Cardiac muscle cell (in vitro differentiated cells and primary cell): ENCODE measurements around the gene TATDN3. TPM values are rescaled to one million over a fixed set of nuclear protein-coding genes. Genes with fewer than 3 reads are reported as not detected.
A peak's percentile ranks its signal among the peaks of the same experiment; 100 is the strongest.

Source experiments
- DNase-seq, 2 donors: peaks; one replicate each; pipeline versions ENCODE4 v3.0.0 to v3.0.0-alpha.2; 2010 to 2017; ENCODE audit warnings: low read depth in 1 of 2, low spot score in 1 of 2
- H3K27ac ChIP-seq: fragments of 200-600 bp; sonication (generic); 2 replicates; pipeline ENCODE4 v1.5.1; 2016
- H3K27me3 ChIP-seq: fragments of 200-600 bp; sonication (generic); 2 replicates; pipeline ENCODE4 v1.6.0; 2016; ENCODE audit warnings: control low read depth
- H3K36me3 ChIP-seq: fragments of 200-600 bp; sonication (generic); 2 replicates; pipeline ENCODE4 v1.5.1; 2016; ENCODE audit warnings: control low read depth
- H3K4me1 ChIP-seq: fragments of 200-600 bp; sonication (generic); 2 replicates; pipeline ENCODE4 v1.8.1; 2017; ENCODE audit warnings: low read depth, mild to moderate bottlenecking, mixed run types
- H3K4me3 ChIP-seq: fragments of 200-600 bp; sonication (generic); 2 replicates; pipeline ENCODE4 v1.5.1; 2016; ENCODE audit warnings: mild to moderate bottlenecking
- H3K9me3 ChIP-seq: fragments of 200-600 bp; sonication (generic); 2 replicates; pipeline ENCODE4 v1.5.1; 2017; ENCODE audit warnings: low read depth, mild to moderate bottlenecking, control low read depth
- CTCF ChIP-seq: IDR thresholded peaks from 2 replicates; pipeline ENCODE4 v1.5.1; 2012; ENCODE audit warnings: low read depth, mild to moderate bottlenecking, low read length
- polyA plus RNA-seq: library from polyadenylated mRNA; unstranded; fragments of >200 nt; fragmentation: Nextera tagmentation; extraction: Ambion mirVana; gene quantifications from 2 replicates; pipeline ENCODE4 v1.2.1, GENCODE V29; 2016
- total RNA-seq: library from RNA; depleted of rRNA; stranded (reverse); fragments of >200 nt; gene quantifications from 2 replicates; pipeline ENCODE4 v1.2.3, GENCODE V29; 2016

TATDN3 gene
- total RNA-seq (20.8 and 26.4 TPM in 2 replicates), polyA plus RNA-seq (18.5 and 27.9 TPM in 2 replicates)

- H3K27me3 ChIP-seq, result no peaks in the 10 kb centered on the region
- peak within 1 kb of the TSS; percentile 89 for H3K27ac ChIP-seq
- TF ChIP-seq CTCF, result no peak
- DNase-seq, result peak; percentile 92 to 95
- H3K4me3 ChIP-seq, result peak within 1 kb of the TSS; percentile 79
- peaks cover 6% of the 10 kb centered on the region for H3K4me1 ChIP-seq
- no peaks in the 10 kb centered on the region for H3K9me3 ChIP-seq
- H3K36me3 ChIP-seq, result peaks cover 3% of the 10 kb centered on the region
Measured at GRCh38 chr1:212791676-212792395, at the start of gene TATDN3, which contains the start of gene NSL1. TSS of gene TATDN3 (plus strand) at chr1:212791894. CDS start at chr1:212791922, 28 bp downstream. TSS of gene NSL1 (minus strand) at chr1:212791777. CDS start at chr1:212791763, 14 bp downstream.

GRCh38 chr1:212743901-212744475 lies 47.7 kb upstream of the TATDN3 start:
- Histone ChIP-seq H3K9me3 (no peaks in the 10 kb centered on the region), H3K4me3 (no peak overlapping the region), H3K36me3 (no peaks in the 10 kb centered on the region), H3K27ac (no peak overlapping the region), H3K4me1 (no peaks in the 10 kb centered on the region), H3K27me3 (no peaks in the 10 kb centered on the region)
- TF ChIP-seq CTCF, result no peak
- DNase-seq, result no peak

GRCh38 chr1:212745303-212745702 lies 46.4 kb upstream of the TATDN3 start:
- DNase-seq, result no peak
- no peak overlapping the region for H3K27ac ChIP-seq
- no peak for TF ChIP-seq CTCF
- H3K27me3 ChIP-seq, result no peaks in the 10 kb centered on the region
- H3K9me3 ChIP-seq, result no peaks in the 10 kb centered on the region
- H3K4me1 ChIP-seq, result no peaks in the 10 kb centered on the region
- no peak overlapping the region for H3K4me3 ChIP-seq
- no peaks in the 10 kb centered on the region for H3K36me3 ChIP-seq

- Histone ChIP-seq H3K9me3 (no peaks in the 10 kb centered on the region), H3K4me3 (no peak overlapping the region), H3K27me3 (no peaks in the 10 kb centered on the region), H3K4me1 (no peaks in the 10 kb centered on the region), H3K36me3 (no peaks in the 10 kb centered on the region), H3K27ac (no peak overlapping the region)
- no peak for DNase-seq
- no peak for TF ChIP-seq CTCF
Measured at GRCh38 chr1:212746546-212746945, 45.1 kb upstream of the TATDN3 start.

- no peak overlapping the region for H3K27ac ChIP-seq
Measured at GRCh38 chr1:212749821-212750535, 41.7 kb upstream of the TATDN3 start.

More at GRCh38 chr1:212749821-212750535, 41.7 kb upstream of the TATDN3 start:
- Histone ChIP-seq H3K36me3 (no peaks in the 10 kb centered on the region), H3K4me1 (no peaks in the 10 kb centered on the region), H3K27me3 (no peaks in the 10 kb centered on the region), H3K4me3 (no peak overlapping the region), H3K9me3 (no peaks in the 10 kb centered on the region)
- peak; percentile 79 for TF ChIP-seq CTCF
- peak; percentile 70 to 87 for DNase-seq
